Stomach (tissue), 9 donors: ENCODE measurements around the gene TRIM3. TPM values are rescaled to one million over a fixed set of nuclear protein-coding genes. Genes with fewer than 3 reads are reported as not detected.

ENCODE experiments used
- DNase-seq, 2 donors: peaks; one replicate each; pipeline versions ENCODE4 v3.0.0 to v3.0.0-alpha.2; 2013 to 2019
- H3K27ac ChIP-seq, 5 donors: fragments of 200-600 bp in 4 of 5; sonication (generic) in 4 of 5; one replicate each; pipeline ENCODE4 v1.5.1; 2013 to 2019; ENCODE audit warnings: mild to moderate bottlenecking in 1 of 5, moderate library complexity in 1 of 5
- H3K27me3 ChIP-seq, 3 donors: fragments of 200-600 bp; sonication (generic); one replicate each; pipeline ENCODE4 v1.5.1; 2017 to 2019; ENCODE audit warnings: mixed run types in 1 of 3
- H3K36me3 ChIP-seq, 4 donors: fragments of 200-600 bp; sonication (generic); 1 replicate in 3 of 4; 2 replicates in 1 of 4; pipeline ENCODE4 v1.5.1; 2016 to 2019
- H3K4me1 ChIP-seq, 4 donors: fragments of 200-600 bp; sonication (generic); one replicate each; pipeline ENCODE4 v1.5.1; 2016 to 2019
- H3K4me3 ChIP-seq, 4 donors: fragments of 200-600 bp; sonication (generic) in 3 of 4; one replicate each; pipeline ENCODE4 v1.5.1; 2016 to 2019; ENCODE audit warnings: mild to moderate bottlenecking in 1 of 4
- H3K9me3 ChIP-seq, 4 donors: fragments of 200-600 bp; sonication (generic); one replicate each; pipeline ENCODE4 v1.5.1; 2016 to 2019
- CTCF ChIP-seq, 7 experiments: fragments of 450-650 bp in 4 of 7; fragments of 200-600 bp in 3 of 7; sonication (generic) in 3 of 7; IDR thresholded peaks; one replicate each; pipeline ENCODE4 v1.5.1; 2016 to 2019; ENCODE audit warnings: antibody characterized with exemption in 7 of 7, control low read depth in 2 of 7, mild to moderate bottlenecking in 1 of 7
- EP300 ChIP-seq: sonication (generic); formaldehyde crosslinking; IDR thresholded peaks from one replicate; pipeline ENCODE4 v1.6.1; 2017; ENCODE audit warnings: antibody characterized with exemption
- POLR2A ChIP-seq, 4 donors: fragments of 450-650 bp; IDR thresholded peaks; one replicate each; pipeline ENCODE4 v1.6.1; 2016; ENCODE audit warnings: antibody characterized with exemption in 4 of 4, control low read depth in 2 of 4, mild to moderate bottlenecking in 1 of 4, moderate library complexity in 1 of 4
- POLR2AphosphoS5 ChIP-seq, 3 donors: sonication (generic); formaldehyde crosslinking; IDR thresholded peaks; one replicate each; pipeline ENCODE4 v1.6.1; 2016; ENCODE audit warnings: antibody characterized with exemption in 3 of 3
- WGBS, 5 donors: extraction: QIAGEN DNeasy Blood & Tissue Kit in 3 of 5; methylation state at CpG; one replicate each; pipeline versions ENCODE4 v1.1.5 to v1.1.7; 2013 to 2018; 5-methylcytosine and 5-hydroxymethylcytosine counted together
- intact Hi-C: fragments of 100-400 bp; cut with DNase I; formaldehyde crosslinking; loops from one replicate; pipeline ENCODE4 v1.15.1; 2023; ENCODE audit warnings: low total_unique reads
- polyA plus RNA-seq, 3 donors: library from polyadenylated mRNA; stranded (reverse); fragments of 200-250 nt; gene quantifications; one replicate each; pipeline ENCODE4 v1.2.3, GENCODE V29; 2013
- total RNA-seq, 5 donors: library from RNA; depleted of rRNA; stranded (reverse); fragments of >200 nt; gene quantifications; one replicate each; pipeline versions ENCODE4 v1.1.0 to v1.2.3, GENCODE V29; 2014 to 2016
- donor health status: healthy with polysubstance abuse.
- donor health status: Bipolar disorder and iron deficiency.
- donor health status: healthy.

TRIM3 gene
- total and polyA plus RNA-seq, 8 donors, result 10.9 to 474 (median 25.6) TPM

- Histone ChIP-seq H3K27me3 (no peaks in the 10 kb centered on the region), H3K36me3 (peaks cover 15 to 58% (median 44%) of the 10 kb centered on the region in 4 donors), H3K27ac (peak overlapping the region; percentile 3 to 42 (median 34)), H3K9me3 (no peaks in the 10 kb centered on the region), H3K4me1 (peaks cover 0 to 22% (median 13%) of the 10 kb centered on the region in 4 donors), H3K4me3 (no peak overlapping the region)
- TF ChIP-seq POLR2AphosphoS5 (IDR thresholded peaks at IDR 0.05) (no peak), POLR2A (IDR thresholded peaks at IDR 0.05) (no peak), CTCF (IDR thresholded peaks at IDR 0.05) (no peak), EP300 (no peak)
- intact Hi-C loops, result no loop called here
- peak; percentile 38 to 88 for DNase-seq
- 57 to 74% (median 70%) methylated on average over 1 to 13 of the region's 13 CpGs for WGBS, 5 donors
Observed at GRCh38 chr11:6405052-6405667, 68.6 kb downstream of the TRIM3 start.

- Histone ChIP-seq H3K27ac (peak overlapping the region; percentile 3 to 42 (median 34)), H3K36me3 (peaks cover 13 to 58% (median 40%) of the 10 kb centered on the region in 4 donors), H3K4me1 (peaks cover 0 to 22% (median 13%) of the 10 kb centered on the region in 4 donors), H3K4me3 (no peak overlapping the region), H3K9me3 (no peaks in the 10 kb centered on the region), H3K27me3 (no peaks in the 10 kb centered on the region)
- TF ChIP-seq EP300 (no peak), POLR2A (IDR thresholded peaks at IDR 0.05) (no peak), CTCF (IDR thresholded peaks at IDR 0.05) (no peak), POLR2AphosphoS5 (IDR thresholded peaks at IDR 0.05) (no peak)
- WGBS, 5 donors, result 61 to 81% (median 76%) methylated on average over 10 to 16 of the region's 16 CpGs
- intact Hi-C loops, result no loop called here
- DNase-seq, result peak in 1 of 2 donors; percentile 49
Observed at GRCh38 chr11:6404342-6405051, 69.2 kb downstream of the TRIM3 start.

GRCh38 chr11:6403539-6403938 lies 70.2 kb downstream of the TRIM3 start:
- H3K36me3 ChIP-seq, result peaks cover 13 to 55% (median 34%) of the 10 kb centered on the region in 4 donors
- TF ChIP-seq POLR2AphosphoS5 (IDR thresholded peaks at IDR 0.05) (no peak), EP300 (no peak), CTCF (IDR thresholded peaks at IDR 0.05) (no peak), POLR2A (IDR thresholded peaks at IDR 0.05) (no peak)
- peaks cover 0 to 22% (median 13%) of the 10 kb centered on the region in 4 donors for H3K4me1 ChIP-seq
- H3K4me3 ChIP-seq, result no peak overlapping the region
- no peak for DNase-seq
- 84 to 93% (median 90%) methylated on average over 5 to 8 of the region's 8 CpGs for WGBS, 5 donors
- H3K27me3 ChIP-seq, result no peaks in the 10 kb centered on the region
- H3K9me3 ChIP-seq, result no peaks in the 10 kb centered on the region
- intact Hi-C loops, result no loop called here
- peak overlapping the region in 4 of 5 donors; percentile 24 to 46 (median 39) for H3K27ac ChIP-seq

- TF ChIP-seq EP300 (no peak), POLR2AphosphoS5 (IDR thresholded peaks at IDR 0.05) (peak in 2 of 3 donors; percentile 22)
- intact Hi-C loops, result no loop called here
- H3K27ac ChIP-seq, result peak overlapping the region in 3 of 5 donors; percentile 25 to 56 (median 40)
- peak in 1 of 2 donors; percentile 77 for DNase-seq
- no peaks in the 10 kb centered on the region for H3K9me3 ChIP-seq
- no peaks in the 10 kb centered on the region for H3K27me3 ChIP-seq
- H3K4me3 ChIP-seq, result no peak overlapping the region
- H3K36me3 ChIP-seq, result peaks cover 13 to 64% (median 36%) of the 10 kb centered on the region in 4 donors
- WGBS, 5 donors, result 74 to 79% (median 78%) methylated on average over 7 of the region's 7 CpGs
- H3K4me1 ChIP-seq, result peaks cover 0 to 31% (median 16%) of the 10 kb centered on the region in 4 donors
Observed at GRCh38 chr11:6402561-6402981, 71.2 kb downstream of the TRIM3 start.
